ENCODE data around the gene NR3C2.

DNA sequence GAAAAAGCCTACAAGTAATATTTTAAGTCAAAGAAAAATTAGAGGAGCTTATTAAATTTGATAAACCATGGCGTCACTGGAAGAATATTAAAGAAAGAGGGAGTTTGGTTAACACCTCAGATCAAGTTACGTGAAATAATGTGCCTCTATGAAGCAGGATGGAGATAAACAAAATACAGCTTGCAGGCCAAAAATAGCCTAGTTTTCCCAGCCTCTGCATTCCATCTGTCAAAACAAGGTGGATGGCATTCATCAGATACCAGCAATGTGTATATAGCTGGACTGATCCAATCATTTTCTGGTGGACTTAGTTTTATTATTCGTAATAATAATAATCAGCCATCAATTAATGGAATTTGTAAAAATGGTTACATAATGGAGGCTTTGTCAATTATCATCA lies 230.7 kb downstream of the NR3C2 start:
- TF ChIP-seq CTCF (conservative IDR thresholded peaks at IDR 0.05; ENCODE audit: low read length) (no peak), EZH2phosphoT487 (IDR thresholded peaks at IDR 0.05; ENCODE audit: borderline replicate concordance, low read depth, low read length) (no peak)

All from OCI-LY7 (cell line).